ENCODE measurements around the gene COL20A1.

COL20A1 gene

GRCh38 chr20:63383556-63383955 lies 90.6 kb downstream of the COL20A1 start:
- H3K27ac ChIP-seq, result no peak overlapping the region
- no peak for TF ChIP-seq CTCF (IDR thresholded peaks at IDR 0.05)
- no peak overlapping the region for H3K4me3 ChIP-seq (ENCODE audit: low read depth in 1 of 2, low read length in 1 of 2)
- H3K4me1 ChIP-seq (ENCODE audit: control insufficient read depth in 1 of 2, insufficient read depth in 1 of 2, low read depth in 1 of 2, low read length in 1 of 2), result no peaks in the 10 kb centered on the region
- no peaks in the 10 kb centered on the region for H3K9me3 ChIP-seq
- peaks cover 25% of the 10 kb centered on the region for H3K27me3 ChIP-seq
- H3K36me3 ChIP-seq, result no peaks in the 10 kb centered on the region

GRCh38 chr20:63384336-63384735 lies 91.3 kb downstream of the COL20A1 start:
- Histone ChIP-seq H3K9me3 (no peaks in the 10 kb centered on the region), H3K27ac (no peak overlapping the region), H3K27me3 (peaks cover 18% of the 10 kb centered on the region), H3K4me1 (ENCODE audit: control insufficient read depth in 1 of 2, insufficient read depth in 1 of 2, low read depth in 1 of 2, low read length in 1 of 2) (no peaks in the 10 kb centered on the region), H3K4me3 (ENCODE audit: low read depth in 1 of 2, low read length in 1 of 2) (no peak overlapping the region), H3K36me3 (no peaks in the 10 kb centered on the region)
- no peak for TF ChIP-seq CTCF (IDR thresholded peaks at IDR 0.05)
